H9 (cell line): Measurements from ENCODE around the gene UBE2N. TPM values are rescaled to one million over a fixed set of nuclear protein-coding genes. Genes with fewer than 3 reads are reported as not detected.

Experiments
- DNase-seq: peaks from one replicate; pipeline ENCODE4 v3.0.0-alpha.2; 2017
- H2AFZ ChIP-seq: one replicate; pipeline ENCODE4 v1.6.1; 2013; ENCODE audit warnings: mild to moderate bottlenecking, low read length, control low read depth, moderate library complexity
- H2AK5ac ChIP-seq: 2 replicates; pipeline ENCODE4 v1.6.1; 2013; ENCODE audit warnings: low read length, control low read depth, mixed read lengths; ENCODE audit not compliant: insufficient read length
- H2BK120ac ChIP-seq: one replicate; pipeline ENCODE4 v1.6.1; 2013; ENCODE audit warnings: low read depth, mild to moderate bottlenecking, low read length, control low read depth, inconsistent platforms; ENCODE audit not compliant: poor library complexity, severe bottlenecking
- H2BK12ac ChIP-seq: 2 replicates; pipeline ENCODE4 v1.6.1; 2013; ENCODE audit warnings: low read length, control low read depth, mixed read lengths, low read depth; ENCODE audit not compliant: insufficient read length
- H2BK15ac ChIP-seq: 2 replicates; pipeline ENCODE4 v1.6.1; 2013; ENCODE audit warnings: low read depth, low read length, control low read depth
- H2BK20ac ChIP-seq: one replicate; pipeline ENCODE4 v1.6.1; 2013; ENCODE audit warnings: low read depth, mild to moderate bottlenecking, low read length, control low read depth, inconsistent platforms; ENCODE audit not compliant: poor library complexity, severe bottlenecking
- H2BK5ac ChIP-seq: 2 replicates; pipeline ENCODE4 v1.6.1; 2013; ENCODE audit warnings: low read length, control low read depth, mixed read lengths; ENCODE audit not compliant: insufficient read length
- H3K14ac ChIP-seq: 2 replicates; pipeline ENCODE4 v1.6.1; 2013; ENCODE audit warnings: low read length, control low read depth; ENCODE audit not compliant: insufficient read depth
- H3K18ac ChIP-seq: 2 replicates; pipeline ENCODE4 v1.6.1; 2013; ENCODE audit warnings: low read depth, mild to moderate bottlenecking, mixed read lengths, low read length, control low read depth; ENCODE audit not compliant: insufficient read length
- H3K23ac ChIP-seq: 2 replicates; pipeline ENCODE4 v1.6.1; 2013; ENCODE audit warnings: low read length, control low read depth, mixed read lengths, low read depth; ENCODE audit not compliant: insufficient read length
- H3K23me2 ChIP-seq: 2 replicates; pipeline ENCODE4 v1.6.1; 2013; ENCODE audit warnings: low read depth, mild to moderate bottlenecking, mixed read lengths, low read length, control low read depth; ENCODE audit not compliant: insufficient read length, poor library complexity, severe bottlenecking
- H3K27ac ChIP-seq: 2 replicates; pipeline ENCODE4 v1.5.1; 2013; ENCODE audit warnings: low read length, control low read depth, mixed read lengths, low read depth; ENCODE audit not compliant: insufficient read length
- H3K27me3 ChIP-seq: 2 replicates; pipeline ENCODE4 v1.6.1; 2013; ENCODE audit warnings: low read length, control low read depth, inconsistent platforms; ENCODE audit not compliant: insufficient read depth
- H3K4ac ChIP-seq: 2 replicates; pipeline ENCODE4 v1.6.1; 2013; ENCODE audit warnings: low read depth, mild to moderate bottlenecking, control low read depth, inconsistent platforms, low read length, moderate library complexity
- H3K4me1 ChIP-seq: 2 replicates; pipeline ENCODE4 v1.6.1; 2013; ENCODE audit warnings: low read length, control low read depth, inconsistent platforms; ENCODE audit not compliant: insufficient read depth
- H3K4me2 ChIP-seq: 2 replicates; pipeline ENCODE4 v1.6.1; 2013; ENCODE audit warnings: low read length, control low read depth, mixed read lengths; ENCODE audit not compliant: insufficient read length, insufficient read depth
- H3K56ac ChIP-seq: 2 replicates; pipeline ENCODE4 v1.6.1; 2013; ENCODE audit warnings: low read depth, mild to moderate bottlenecking, mixed read lengths, low read length, control low read depth; ENCODE audit not compliant: insufficient read length
- H3K79me1 ChIP-seq: 2 replicates; pipeline ENCODE4 v1.6.1; 2013; ENCODE audit warnings: low read depth, mild to moderate bottlenecking, moderate library complexity, low read length, control low read depth, inconsistent platforms; ENCODE audit not compliant: insufficient read depth, poor library complexity, severe bottlenecking
- H3K79me2 ChIP-seq: 2 replicates; pipeline ENCODE4 v1.6.1; 2013; ENCODE audit warnings: low read length, control low read depth, inconsistent platforms; ENCODE audit not compliant: insufficient read depth
- H3K9ac ChIP-seq: 2 replicates; pipeline ENCODE4 v1.6.1; 2013; ENCODE audit warnings: low read length, control low read depth, mixed read lengths; ENCODE audit not compliant: insufficient read length; ENCODE audit errors: extremely low read depth
- H3K9me3 ChIP-seq: one replicate; pipeline ENCODE4 v1.6.1; 2013; ENCODE audit warnings: low read depth, low read length, inconsistent platforms; ENCODE audit not compliant: control insufficient read depth
- H3T11ph ChIP-seq: one replicate; pipeline ENCODE4 v1.6.1; 2013; ENCODE audit warnings: mild to moderate bottlenecking, low read length, control low read depth, inconsistent platforms
- H4K20me1 ChIP-seq: one replicate; pipeline ENCODE4 v1.6.1; 2013; ENCODE audit not compliant: control insufficient read depth, insufficient read length, insufficient read depth
- H4K5ac ChIP-seq: 2 replicates; pipeline ENCODE4 v1.6.1; 2013; ENCODE audit warnings: low read depth, mild to moderate bottlenecking, mixed read lengths, low read length, control low read depth; ENCODE audit not compliant: insufficient read length
- H4K8ac ChIP-seq: replicated peaks from 2 replicates; pipeline ENCODE4 v1.6.1; 2013; ENCODE audit warnings: low read length, control low read depth, mixed read lengths, low read depth; ENCODE audit not compliant: insufficient read length
- H4K91ac ChIP-seq: 2 replicates; pipeline ENCODE4 v1.6.1; 2013; ENCODE audit warnings: low read depth, mild to moderate bottlenecking, moderate library complexity, mixed read lengths, low read length, control low read depth; ENCODE audit not compliant: insufficient read length
- H3K27ac Mint-ChIP-seq, 3 experiments: 2 replicates in 2 of 3; 3 replicates in 1 of 3; pipeline ENCODE4 v1.8.0; 2020 to 2021; ENCODE audit warnings: mixed read lengths in 3 of 3, mild to moderate bottlenecking in 1 of 3, moderate library complexity in 1 of 3
- H3K27me3 Mint-ChIP-seq: 2 replicates; pipeline ENCODE4 v1.8.0; 2021; ENCODE audit warnings: low read depth, mild to moderate bottlenecking, moderate library complexity, mixed read lengths
- H3K36me3 Mint-ChIP-seq, 3 experiments: 2 replicates in 2 of 3; 3 replicates in 1 of 3; pipeline ENCODE4 v1.8.0; 2020 to 2021; ENCODE audit warnings: low read depth in 3 of 3, mixed read lengths in 3 of 3; ENCODE audit not compliant: insufficient read depth in 1 of 3
- H3K4me1 Mint-ChIP-seq, 2 experiments: 2 replicates each; pipeline ENCODE4 v1.8.0; 2020; ENCODE audit warnings: mixed read lengths in 2 of 2
- H3K4me3 Mint-ChIP-seq, 2 experiments: 2 replicates in 1 of 2; 3 replicates in 1 of 2; pipeline ENCODE4 v1.8.0; 2020 to 2021; ENCODE audit warnings: mild to moderate bottlenecking in 2 of 2, mixed read lengths in 2 of 2, moderate library complexity in 1 of 2
- H3K9me3 Mint-ChIP-seq, 2 experiments: 2 replicates in 1 of 2; 3 replicates in 1 of 2; pipeline ENCODE4 v1.8.0; 2020; ENCODE audit warnings: mild to moderate bottlenecking in 2 of 2, mixed read lengths in 2 of 2, moderate library complexity in 1 of 2
- CTCF ChIP-seq: fragments of 200-600 bp; sonication (generic); conservative IDR thresholded peaks from 3 replicates; pipeline ENCODE4 v1.8.0; 2021; ENCODE audit warnings: antibody characterized with exemption, mild to moderate bottlenecking
- WGBS: extraction: QIAGEN DNeasy Blood & Tissue Kit; methylation state at CpG from one replicate; pipeline ENCODE4 v1.1.7; 2013; ENCODE audit warnings: missing lambda C conversion rate, low lambda C conversion rate, mixed read lengths; ENCODE audit not compliant: insufficient read length; ENCODE audit errors: extremely low coverage; 5-methylcytosine and 5-hydroxymethylcytosine counted together
- total RNA-seq: library from RNA; stranded (reverse); gene quantifications from 2 replicates; pipeline ENCODE4 v1.2.1, GENCODE V29; 2021

UBE2N gene
- total RNA-seq, 1 experiment from 2014 or later, result 192 TPM

GRCh38 chr12:93375906-93376305, 65.8 kb downstream of the UBE2N start:
- Histone ChIP-seq H4K5ac (no peak overlapping the region), H3K56ac (no peak overlapping the region), H2BK15ac (no peak overlapping the region), H3K9me3 (no peaks in the 10 kb centered on the region), H3K4me2 (no peak overlapping the region), H2AFZ (no peak overlapping the region), H2AK5ac (no peak overlapping the region), H3K18ac (no peak overlapping the region), H3K79me2 (peaks cover 15% of the 10 kb centered on the region; the same call in 1 of the 2 replicates), H2BK12ac (no peak overlapping the region), H3K27me3 (no peaks in the 10 kb centered on the region), H3K4me1 (0 out of 2 replicates have a peak, but pooled peaks cover 2% of the 10 kb centered on the region), H3K23me2 (peaks cover 8% of the 10 kb centered on the region), H3K23ac (no peak overlapping the region), H4K20me1 (no peaks in the 10 kb centered on the region), H3K27ac (no peak overlapping the region), H3K9ac (no peak overlapping the region), H3K4ac (no peak overlapping the region), H2BK5ac (no peak overlapping the region), H3T11ph (no peak overlapping the region), H2BK120ac (no peak overlapping the region), H2BK20ac (no peak overlapping the region), H4K8ac (no peak overlapping the region), H3K79me1 (no peaks in the 10 kb centered on the region), H4K91ac (no peak overlapping the region), H3K14ac (no peak overlapping the region)
- no CpG with 5 or more reads among the region's 6 CpGs for WGBS
- Mint-ChIP-seq H3K4me1 (peaks cover 49 to 55% of the 10 kb centered on the region in 2 experiments), H3K27ac (no peak overlapping the region), H3K9me3 (peaks cover 0 to 4% of the 10 kb centered on the region in 2 experiments; a peak in 3 of 5 replicates), H3K36me3 (peaks cover 0 to 5% (median 2%) of the 10 kb centered on the region in 3 experiments; a peak in 2 of 7 replicates), H3K27me3 (no peaks in the 10 kb centered on the region; the same call in 1 of the 2 replicates), H3K4me3 (peak overlapping the region in 1 of 2 experiments; percentile 51; a peak in 2 of 5 replicates)
- no peak for DNase-seq
- no peak for TF ChIP-seq CTCF
